SK-N-MC (cell line): ENCODE results near the gene PLSCR1.

ENCODE experiments used
- EZH2 ChIP-seq: fragments of 200-600 bp; sonication (generic); IDR thresholded peaks from one replicate; pipeline ENCODE4 v1.6.1; 2017; ENCODE audit warnings: antibody characterized with exemption
- POLR2AphosphoS5 ChIP-seq: IDR thresholded peaks from 2 replicates; pipeline ENCODE4 v1.6.1; 2012; ENCODE audit warnings: mild to moderate bottlenecking, low read depth, low read length, borderline replicate concordance

DNA sequence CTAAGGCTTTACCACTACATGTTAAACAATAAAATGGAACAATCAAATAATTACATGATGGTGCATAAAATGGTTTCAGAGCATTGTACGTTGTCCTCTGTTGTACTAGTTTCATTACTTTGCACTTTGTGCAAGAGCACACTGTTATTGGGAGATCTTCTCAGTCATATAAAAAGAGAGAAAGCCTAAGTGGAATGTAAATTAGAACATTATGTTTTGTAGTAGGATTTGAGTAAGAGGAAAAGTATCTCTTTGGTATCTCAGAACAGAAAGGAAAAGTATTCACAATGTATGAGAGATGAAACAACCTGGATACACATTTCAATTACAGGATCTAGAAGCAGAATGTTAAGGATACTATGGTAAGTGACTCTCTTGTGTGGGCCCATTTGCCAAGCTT, 48.2 kb downstream of the PLSCR1 start:
- TF ChIP-seq POLR2AphosphoS5 (no peak), EZH2 (no peak)
